GM18511 (cell line): ENCODE measurements around the gene IRF5.
A peak's percentile ranks its signal among the peaks of the same experiment; 100 is the strongest.
"Not testable (repeated sequence)": the region's sequence is repeated elsewhere in the genome, so short reads cannot be mapped to it uniquely, and the experiment has no call there.

ENCODE experiments used
- ATAC-seq: cut with Tn5 transposase; IDR thresholded peaks from one replicate; pipeline ENCODE4 v1.9.1; 2021; ENCODE audit warnings: mild to moderate bottlenecking, moderate library complexity; ENCODE audit not compliant: unreplicated experiment

IRF5 gene

GRCh38 chr7:128937271-128937646 is 468 bp upstream of the IRF5 start:
- ATAC-seq = no peak

DNA sequence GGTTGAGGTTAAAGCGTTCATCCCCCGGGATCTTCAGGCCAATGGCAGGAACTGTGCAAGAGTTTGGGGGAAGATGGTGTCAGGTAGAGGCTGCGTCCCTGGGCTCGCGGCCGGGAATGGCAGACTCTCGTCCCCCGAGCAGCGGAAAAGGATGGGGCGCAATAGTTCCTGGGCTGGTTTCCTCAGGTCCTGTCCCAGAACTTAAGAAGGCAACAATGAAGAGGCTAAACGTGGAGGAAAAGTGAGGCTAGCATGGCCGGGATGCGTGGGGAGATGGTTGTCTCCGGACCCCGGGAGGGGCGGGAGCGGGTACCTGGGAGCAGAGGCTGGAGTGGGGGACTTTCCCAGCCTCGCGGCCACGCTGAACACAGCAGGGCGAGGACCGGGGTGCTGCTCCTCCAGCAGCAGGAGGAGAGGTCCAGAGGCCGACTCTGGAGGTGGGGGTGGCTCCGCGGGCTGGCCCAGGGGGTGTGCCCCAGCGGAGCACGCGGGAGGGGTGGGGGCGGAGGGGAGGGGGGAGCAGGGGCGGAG is 882 bp downstream of the IRF5 start:
- ATAC-seq = no peak

GRCh38 chr7:128939075-128939860 is 1.5 kb downstream of the IRF5 start:
- ATAC-seq = no peak

DNA sequence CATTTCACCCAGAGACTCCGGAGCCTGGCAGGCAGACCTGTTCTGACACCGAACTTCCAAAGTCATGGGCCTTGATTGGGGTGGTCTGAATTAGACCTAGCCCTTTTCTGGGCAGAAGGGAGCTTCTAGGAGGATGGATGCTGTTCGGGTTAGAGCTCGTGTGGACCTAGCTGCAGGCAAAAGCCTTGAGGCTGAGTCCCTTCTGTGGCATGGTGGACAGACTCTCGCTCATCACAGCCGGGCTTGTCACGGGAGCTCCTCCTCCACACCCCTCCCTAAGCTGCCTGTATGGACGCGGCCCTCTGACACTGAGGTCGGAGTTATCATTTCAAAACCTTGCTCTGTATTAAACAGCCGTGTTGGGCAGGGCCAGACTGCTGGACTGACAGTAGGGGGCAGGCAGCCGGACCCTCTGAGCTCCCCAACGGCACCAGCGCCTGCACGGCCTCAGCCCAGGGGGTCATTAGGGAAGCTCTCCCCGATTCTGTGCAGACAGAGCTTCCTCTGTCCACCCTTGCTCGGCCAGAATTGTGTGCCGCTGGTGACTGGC is 2.2 kb downstream of the IRF5 start:
- ATAC-seq = peak; percentile 30

GRCh38 chr7:128940494-128941322 is 3.0 kb downstream of the IRF5 start:
- peak; percentile 69 for ATAC-seq

DNA sequence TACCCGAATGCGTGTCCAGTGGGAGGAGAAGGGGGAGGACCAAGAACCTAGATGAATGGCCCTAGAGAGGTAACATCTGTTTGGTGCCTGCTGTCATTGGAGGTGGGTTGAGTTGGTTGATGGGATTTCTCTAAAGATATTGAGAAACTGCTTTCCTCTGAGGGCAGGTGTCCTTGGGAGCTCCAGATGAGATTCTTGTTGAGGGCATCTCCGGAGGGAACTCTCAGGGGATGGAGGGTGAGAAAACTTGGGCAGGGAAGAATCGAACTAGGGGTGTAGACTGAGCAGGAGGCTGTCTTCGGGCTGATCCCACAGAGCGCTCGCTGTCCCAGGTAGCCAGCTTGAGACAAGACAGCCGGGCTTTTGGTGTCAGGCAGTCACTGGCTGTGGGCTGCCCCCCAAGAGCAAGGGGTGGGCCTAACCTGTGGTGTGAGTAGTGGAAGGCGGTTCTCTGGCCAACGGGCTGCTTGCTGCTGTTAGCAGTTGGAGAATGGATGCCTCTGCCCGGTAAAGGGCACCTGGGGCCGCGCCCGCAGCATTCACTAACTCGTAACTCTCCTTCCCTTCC is 3.7 kb downstream of the IRF5 start:
- ATAC-seq = no peak

DNA sequence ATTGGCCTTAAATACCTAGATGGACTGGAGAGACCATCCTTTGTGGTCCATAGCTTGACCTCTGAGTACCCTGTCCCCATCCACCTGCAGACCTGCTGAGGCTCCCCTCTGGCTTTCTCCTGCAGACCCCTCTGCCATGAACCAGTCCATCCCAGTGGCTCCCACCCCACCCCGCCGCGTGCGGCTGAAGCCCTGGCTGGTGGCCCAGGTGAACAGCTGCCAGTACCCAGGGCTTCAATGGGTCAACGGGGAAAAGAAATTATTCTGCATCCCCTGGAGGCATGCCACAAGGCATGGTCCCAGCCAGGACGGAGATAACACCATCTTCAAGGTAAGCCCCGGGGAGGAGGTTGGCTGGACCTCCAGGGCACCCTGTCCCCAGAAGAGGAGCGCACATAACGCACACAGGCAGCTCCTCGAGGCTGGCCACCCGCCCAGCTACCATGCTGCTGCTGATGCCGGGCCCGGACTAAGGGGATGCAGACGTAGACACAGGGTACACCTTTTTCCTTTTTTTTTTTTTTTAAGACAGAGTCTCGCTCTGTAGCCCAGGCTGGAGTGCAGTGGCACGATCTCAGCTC is 4.3 kb downstream of the IRF5 start:
- no peak for ATAC-seq

DNA sequence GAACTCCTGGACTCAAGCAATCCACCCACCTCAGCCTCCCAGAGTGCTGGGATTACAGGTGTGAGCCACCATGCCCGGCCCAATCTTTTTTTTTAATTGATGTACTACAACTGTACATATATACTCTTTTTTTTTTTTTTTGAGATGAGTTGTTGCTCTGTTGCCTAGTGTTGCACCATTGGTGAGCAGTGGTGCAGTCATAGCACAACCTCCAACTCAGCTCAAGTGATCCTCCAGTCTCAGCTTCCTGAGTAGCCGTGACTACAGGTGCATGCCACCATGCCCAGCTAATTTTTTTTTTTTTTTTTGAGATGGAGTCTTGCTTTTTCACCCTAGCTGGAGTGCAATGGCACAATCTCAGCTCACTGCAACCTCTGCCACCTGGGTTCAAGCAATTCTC is 5.5 kb downstream of the IRF5 start:
- ATAC-seq = not testable (repeated sequence)

GRCh38 chr7:128944487-128945236 is 6.9 kb downstream of the IRF5 start:
- ATAC-seq = no peak

GRCh38 chr7:128945668-128946366 is 8.1 kb downstream of the IRF5 start:
- ATAC-seq = no peak

- no peak for ATAC-seq
These were observed 9.5 kb downstream of the IRF5 start for GRCh38 chr7:128946936-128947830.

DNA sequence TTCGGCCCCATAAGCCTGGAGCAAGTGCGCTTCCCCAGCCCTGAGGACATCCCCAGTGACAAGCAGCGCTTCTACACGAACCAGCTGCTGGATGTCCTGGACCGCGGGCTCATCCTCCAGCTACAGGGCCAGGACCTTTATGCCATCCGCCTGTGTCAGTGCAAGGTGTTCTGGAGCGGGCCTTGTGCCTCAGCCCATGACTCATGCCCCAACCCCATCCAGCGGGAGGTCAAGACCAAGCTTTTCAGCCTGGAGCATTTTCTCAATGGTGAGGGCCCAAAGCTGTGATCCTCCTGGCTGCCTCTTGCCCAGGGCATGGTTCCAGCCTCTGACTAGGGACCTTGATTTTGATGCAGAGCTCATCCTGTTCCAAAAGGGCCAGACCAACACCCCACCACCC is 10.1 kb downstream of the IRF5 start:
- no peak for ATAC-seq

DNA sequence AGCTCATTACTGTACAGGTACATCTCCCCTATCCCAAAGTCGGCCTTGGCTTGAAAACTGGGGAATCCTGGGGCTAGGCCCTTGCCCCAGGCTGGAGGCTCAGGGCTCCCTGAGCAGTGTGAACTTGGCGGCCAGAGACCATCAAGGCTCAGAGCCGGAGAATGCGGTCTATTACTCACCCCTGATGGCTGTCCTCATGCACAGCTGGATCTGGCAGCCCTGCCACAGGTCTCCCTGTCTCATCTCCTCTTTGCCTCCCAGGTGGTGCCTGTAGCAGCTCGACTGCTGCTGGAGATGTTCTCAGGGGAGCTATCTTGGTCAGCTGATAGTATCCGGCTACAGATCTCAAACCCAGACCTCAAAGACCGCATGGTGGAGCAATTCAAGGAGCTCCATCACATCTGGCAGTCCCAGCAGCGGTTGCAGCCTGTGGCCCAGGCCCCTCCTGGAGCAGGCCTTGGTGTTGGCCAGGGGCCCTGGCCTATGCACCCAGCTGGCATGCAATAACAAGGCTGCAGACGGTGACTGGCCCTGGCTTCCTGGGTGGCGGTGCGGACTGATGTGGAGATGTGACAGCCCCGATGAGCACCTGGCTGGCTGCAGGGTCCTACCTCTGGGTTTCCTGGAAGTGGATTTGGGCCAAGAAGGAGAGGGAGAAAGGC is 10.7 kb downstream of the IRF5 start:
- ATAC-seq = no peak

- no peak for ATAC-seq
These were observed 11.4 kb downstream of the IRF5 start for GRCh38 chr7:128948976-128949760.

DNA sequence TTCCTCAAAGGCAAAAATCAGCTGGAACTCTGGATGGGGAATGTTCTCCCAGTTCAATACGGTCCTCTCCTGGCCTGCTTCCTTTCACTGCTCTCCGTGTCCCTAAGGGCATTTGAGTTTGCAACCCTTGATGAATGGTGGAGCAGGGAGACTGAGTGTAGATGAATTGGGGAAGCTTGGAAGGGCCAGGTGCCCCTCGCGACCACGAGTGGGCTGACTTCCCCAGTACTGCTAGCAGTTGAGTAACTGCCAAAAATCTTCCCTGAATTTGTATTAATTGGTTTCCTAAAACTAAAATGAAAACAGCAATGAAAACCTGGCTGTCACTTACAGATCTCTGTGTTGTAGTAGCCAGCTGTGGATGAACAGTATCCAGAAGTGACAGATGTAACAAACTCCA is 13.6 kb downstream of the IRF5 start:
- ATAC-seq = no peak

GRCh38 chr7:128954150-128954549 is 16.4 kb downstream of the IRF5 start:
- ATAC-seq = no peak
